NCI-H2196 treated with DMSO at 0.1 percent for 48 hours (cell line): Measurements from ENCODE around the gene CAPRIN2.
A peak's percentile ranks its signal among the peaks of the same experiment; 100 is the strongest.

Experiments used
- DNase-seq: peaks from one replicate; lab custom pipeline; 2025; ENCODE audit not compliant: unreplicated experiment; lab: John Stamatoyannopoulos, UW

CAPRIN2 gene

DNA sequence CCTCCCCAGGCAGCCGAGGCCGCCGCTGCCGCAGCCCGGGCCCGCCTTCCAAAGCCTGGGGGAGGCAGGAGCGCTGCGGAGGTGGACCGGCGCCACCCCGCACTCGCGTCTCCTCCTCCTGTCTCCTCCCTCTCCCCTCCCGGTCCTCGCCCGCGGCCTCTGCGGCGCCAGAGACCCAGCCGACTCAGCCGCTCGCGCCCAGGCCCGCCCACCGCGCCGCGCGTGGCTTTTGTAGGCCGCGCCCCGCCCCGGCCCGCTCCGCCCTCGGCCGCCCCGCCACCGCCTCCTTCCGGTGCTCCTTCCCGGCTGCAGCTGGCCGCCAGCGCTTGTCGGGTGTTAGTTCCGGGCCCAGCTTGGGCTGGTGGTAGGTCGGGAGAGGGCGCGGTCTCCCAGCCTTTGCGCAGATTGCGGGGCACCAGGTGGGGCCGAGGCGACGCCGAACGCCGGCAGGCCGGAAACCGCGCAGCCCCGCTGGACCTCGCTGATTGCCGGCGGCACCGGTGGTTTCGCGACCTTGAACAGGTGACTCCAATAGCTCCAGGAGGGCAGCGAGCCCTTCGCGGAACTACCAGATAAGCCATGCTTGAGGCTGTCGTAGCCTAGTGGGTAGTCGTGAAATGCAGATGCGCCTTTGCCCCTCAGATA lies at the start of gene CAPRIN2:
Gene CAPRIN2, minus strand, starts transcription at position 202 of the 645 bp plus-strand sequence. CDS start 1,431 bp downstream, outside the sequence.
- peak; percentile 96 for DNase-seq

- DNase-seq: no peak
Observed at GRCh38 chr12:30797689-30798088, 42.9 kb upstream of the CAPRIN2 start.

GRCh38 chr12:30796891-30797371 lies 42.2 kb upstream of the CAPRIN2 start:
- DNase-seq: no peak

DNA sequence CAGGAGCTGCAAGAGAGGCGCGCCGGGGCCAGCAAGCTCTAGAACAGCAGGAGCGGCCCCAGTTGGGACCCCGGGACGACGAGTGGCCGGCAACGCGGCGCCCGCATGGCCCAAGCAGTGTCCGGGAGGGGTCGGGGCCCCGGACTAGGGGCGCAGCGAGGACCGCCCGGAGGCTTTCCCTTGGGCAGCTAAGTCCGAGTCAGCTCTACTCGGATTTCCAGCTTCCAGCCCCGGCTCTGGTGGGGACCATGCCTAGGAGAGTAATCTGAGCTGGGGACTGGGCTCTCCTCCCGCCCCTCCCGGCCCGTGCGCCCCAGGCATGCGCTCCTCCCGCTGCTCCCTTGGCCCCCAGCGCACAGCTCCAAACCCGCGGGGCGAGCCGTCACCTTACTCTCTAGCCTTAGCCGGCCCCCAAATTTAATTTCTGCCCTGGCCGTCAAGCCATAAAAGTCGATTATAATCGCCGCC lies 41.6 kb upstream of the CAPRIN2 start:
- no peak for DNase-seq

DNA sequence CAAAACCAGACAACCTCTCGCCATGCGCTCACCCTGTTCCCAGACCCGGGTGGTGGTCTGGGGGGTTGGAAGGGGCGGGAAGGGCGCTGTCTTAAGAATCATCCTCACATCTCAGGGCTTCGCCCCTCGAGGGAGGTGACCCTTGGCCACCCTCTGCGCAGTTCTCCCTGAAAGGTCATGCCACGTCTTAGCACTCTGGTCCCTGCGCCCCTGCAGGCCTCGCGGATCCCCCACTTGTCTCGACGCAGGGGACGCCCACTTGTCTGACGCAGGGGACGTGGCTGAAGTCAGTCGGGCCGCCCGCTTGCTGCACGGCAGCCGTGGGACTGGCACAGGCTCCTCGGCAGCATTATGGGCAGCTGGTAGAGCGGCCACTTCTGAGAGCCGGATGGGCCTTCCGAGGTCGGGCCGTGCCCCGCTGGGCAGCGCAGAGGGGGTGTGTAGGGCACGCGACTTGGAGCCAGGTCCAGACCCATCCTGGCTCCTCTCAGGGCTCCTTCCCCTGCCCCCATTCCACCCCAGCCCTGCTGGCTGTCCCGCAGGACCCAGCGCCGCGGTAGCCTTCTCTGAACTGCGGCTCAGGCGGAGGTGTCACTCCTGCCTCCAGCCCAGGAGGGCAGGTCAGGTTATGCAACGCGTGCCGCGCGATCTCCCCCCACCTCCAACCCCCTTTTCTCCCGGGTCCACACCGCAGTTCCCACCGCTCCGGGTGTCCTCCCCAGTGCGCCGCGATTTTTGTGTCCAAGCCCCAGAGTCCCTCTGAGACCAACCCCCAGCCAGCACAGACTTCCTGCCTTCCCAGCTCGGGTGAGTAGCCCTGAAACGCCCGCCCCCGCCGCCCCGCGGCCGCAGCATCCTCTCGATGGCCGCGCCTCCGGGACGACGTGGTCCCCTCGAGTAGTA lies 40.9 kb upstream of the CAPRIN2 start:
- DNase-seq: no peak

DNA sequence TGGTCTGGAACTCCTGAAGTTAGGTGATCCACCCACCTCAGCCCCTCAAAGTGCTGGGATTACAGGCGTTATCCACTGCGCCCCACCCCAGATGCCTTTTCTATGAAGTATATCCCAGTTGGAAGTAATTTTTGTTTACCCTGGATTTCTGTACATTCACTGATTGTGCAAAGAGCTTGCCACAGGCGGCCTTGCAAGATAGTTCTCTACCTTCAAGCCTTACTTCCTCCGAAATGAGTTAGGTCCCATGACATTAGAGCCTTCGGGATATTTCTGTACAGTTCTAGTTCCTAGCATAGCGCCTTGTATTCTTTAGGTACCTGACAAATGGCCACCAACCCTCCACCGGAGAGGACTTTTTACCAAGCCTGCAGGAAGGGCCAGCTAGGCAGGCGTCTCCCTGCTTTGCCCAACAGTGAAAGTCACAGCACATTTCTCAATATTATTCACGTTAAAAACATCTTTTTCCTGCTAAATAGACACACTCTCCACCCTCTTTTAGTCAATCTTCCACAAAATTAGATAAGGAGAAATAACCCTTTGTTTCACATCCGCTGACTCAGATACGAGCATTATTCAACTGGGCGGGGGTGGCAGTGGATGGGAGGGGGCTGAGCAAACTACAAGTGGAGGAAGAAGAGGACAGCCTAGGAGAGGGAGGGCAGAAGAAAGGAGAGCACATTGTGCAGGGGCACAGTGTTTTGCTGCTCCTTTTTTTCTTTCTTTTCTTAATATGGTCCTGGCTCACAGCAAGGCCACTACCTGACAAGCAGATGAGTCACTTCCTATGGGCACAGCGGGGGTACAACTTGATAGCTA lies 40.0 kb upstream of the CAPRIN2 start:
- DNase-seq: no peak

- DNase-seq: no peak
Observed at GRCh38 chr12:30794020-30794419, 39.3 kb upstream of the CAPRIN2 start.

DNA sequence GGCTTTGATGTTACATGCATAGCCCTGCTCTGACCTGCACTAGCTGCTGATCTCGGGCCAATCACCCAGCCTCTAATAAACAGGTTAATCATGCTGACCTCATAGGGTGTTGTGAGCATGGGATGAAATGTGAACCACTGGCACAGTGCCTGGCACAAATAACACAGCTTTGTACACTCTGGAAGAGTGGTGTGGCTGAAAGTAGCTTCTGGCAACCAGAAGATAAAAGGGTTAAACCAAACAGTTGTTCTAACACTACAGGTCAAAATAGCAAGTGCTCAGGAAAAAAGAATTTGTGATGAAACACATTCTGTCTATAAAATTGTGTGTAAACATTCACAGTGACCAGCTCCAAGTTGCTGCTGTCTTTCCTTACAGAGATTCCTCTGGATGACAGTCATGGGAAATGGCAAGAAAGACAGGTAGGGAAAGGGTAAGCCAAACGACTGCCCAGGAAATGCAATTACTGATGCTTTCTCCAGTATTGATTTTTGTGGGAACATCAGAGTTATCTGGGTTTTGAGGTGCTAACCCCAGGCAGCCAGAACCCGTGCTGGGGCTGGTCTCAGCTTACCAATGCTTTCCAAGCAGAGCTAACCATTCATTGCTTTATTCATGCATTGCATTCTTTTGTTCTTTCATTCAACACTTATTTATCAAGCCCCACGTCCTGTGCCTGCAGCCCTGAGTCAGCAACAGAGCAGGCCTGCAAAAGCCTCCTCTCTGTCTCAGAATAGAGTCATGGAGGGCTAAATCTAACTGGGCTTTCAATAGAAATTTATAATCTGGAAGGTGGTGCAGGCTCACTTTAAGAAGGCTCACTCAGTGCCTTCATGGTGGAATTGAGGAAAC lies 38.1 kb upstream of the CAPRIN2 start:
- peak; percentile 38 for DNase-seq

- DNase-seq: no peak
Observed at GRCh38 chr12:30792085-30792484, 37.3 kb upstream of the CAPRIN2 start.

GRCh38 chr12:30788754-30789153 lies 34.0 kb upstream of the CAPRIN2 start:
- no peak for DNase-seq

- DNase-seq: no peak
Observed at GRCh38 chr12:30785630-30786029, 30.9 kb upstream of the CAPRIN2 start.

- no peak for DNase-seq
Observed at GRCh38 chr12:30784508-30784907, 29.8 kb upstream of the CAPRIN2 start.

DNA sequence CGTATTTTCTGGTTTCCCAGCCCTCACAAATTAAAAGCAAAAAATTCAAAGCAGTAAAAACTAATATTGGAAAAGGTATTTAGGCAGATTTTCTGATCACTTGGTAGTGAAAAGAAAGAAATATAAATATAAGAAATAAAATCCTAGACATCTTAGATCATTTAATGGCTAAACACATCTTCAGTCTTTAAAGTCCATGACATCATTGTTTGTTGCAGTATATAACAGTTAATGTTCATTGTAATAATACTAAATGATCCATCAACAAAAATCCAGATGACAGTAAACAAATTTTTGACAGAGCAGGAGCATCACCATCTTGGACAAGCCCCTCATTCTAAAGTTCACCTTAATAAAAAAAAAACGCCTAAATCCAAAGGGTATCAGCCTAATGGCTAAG lies 29.2 kb upstream of the CAPRIN2 start:
- DNase-seq: no peak

GRCh38 chr12:30782316-30783173 lies 27.8 kb upstream of the CAPRIN2 start:
- DNase-seq: no peak

- DNase-seq: no peak
Observed at GRCh38 chr12:30779578-30779977, 24.8 kb upstream of the CAPRIN2 start.

DNA sequence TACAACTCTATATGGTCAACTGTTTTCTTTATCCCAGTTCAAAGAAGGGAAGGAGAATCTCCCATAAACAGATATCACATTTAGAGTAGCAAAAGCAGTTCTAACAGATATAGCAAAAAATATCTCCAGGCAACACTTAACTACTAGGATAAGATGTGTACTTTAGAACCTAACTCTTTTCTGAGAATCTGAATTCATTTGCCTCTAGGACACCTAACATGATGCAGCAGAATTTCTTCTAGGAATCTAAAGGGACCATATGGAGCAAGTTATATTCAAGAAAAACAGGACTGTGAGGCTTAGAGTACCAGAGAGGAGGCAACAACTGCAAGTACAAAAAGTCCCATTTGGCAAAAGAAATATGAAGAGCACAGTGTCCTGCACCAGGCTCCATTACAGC lies 24.4 kb upstream of the CAPRIN2 start:
- no peak for DNase-seq

DNA sequence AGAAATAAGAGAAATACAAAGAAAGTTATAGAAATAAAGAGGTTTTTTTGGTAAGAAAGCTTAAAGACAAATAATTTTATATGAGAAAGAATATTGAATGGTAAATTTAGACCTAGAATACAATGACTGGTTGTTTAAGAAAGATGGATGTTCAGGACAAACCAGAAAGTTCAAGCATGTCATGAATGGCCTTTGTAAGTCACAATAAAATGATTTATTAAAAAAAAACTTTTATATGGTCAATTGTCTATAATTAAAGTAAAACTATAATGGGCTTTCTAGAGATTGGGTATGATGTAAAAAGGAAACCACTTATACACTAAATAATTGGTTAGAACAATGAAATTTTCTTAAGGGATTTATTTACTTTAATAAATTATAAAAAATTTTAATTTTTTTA lies 19.8 kb upstream of the CAPRIN2 start:
- no peak for DNase-seq

DNA sequence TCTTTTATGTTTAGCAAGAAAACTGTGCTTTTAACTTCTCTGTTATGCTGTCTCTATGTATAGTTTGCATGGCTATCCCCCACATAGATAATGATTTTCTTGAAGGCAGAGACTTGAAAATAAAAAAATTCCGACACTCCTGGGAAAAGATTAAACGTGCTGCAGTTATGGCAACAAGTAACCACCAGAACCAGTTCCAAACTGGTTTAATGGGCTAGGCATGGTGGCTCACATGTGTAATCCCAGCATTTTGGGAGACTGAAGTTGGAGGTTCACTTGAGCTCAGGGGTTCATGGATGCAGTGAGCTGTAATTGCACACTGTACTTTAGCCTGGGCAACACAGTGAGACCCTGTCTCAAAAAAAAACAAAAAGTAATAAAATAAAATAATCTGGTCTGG lies 15.1 kb upstream of the CAPRIN2 start:
- no peak for DNase-seq

DNA sequence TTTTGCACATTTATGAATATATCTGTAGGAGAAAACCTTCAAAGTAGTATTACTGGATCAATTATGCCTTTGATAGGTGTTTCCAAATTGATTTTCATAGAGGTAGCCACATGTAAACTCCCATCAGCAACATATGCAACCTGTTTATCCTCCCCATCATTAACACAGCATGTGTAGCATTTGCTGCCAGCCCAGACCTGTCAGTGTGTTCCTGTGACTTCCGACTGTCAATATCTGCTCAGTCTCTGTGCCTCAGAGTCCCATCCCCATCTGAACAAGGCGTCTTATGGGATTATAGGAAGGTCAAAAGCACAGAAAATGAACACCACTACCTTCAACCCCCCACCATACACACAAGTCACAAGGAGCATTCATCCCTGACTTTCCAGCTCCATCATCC lies 9.5 kb upstream of the CAPRIN2 start:
- DNase-seq: no peak
